Esophagus squamous epithelium (tissue), 5 donors: ENCODE measurements around the gene RNASE7. TPM values are rescaled to one million over a fixed set of nuclear protein-coding genes. Genes with fewer than 3 reads are reported as not detected.

Experiments used
- DNase-seq: peaks from one replicate; lab custom pipeline; 2025; lab: John Stamatoyannopoulos, UW
- H3K27ac ChIP-seq, 4 donors: fragments of 200-600 bp; sonication (generic); one replicate each; pipeline ENCODE4 v1.5.1; 2016 to 2019; ENCODE audit warnings: mild to moderate bottlenecking in 1 of 4
- H3K27me3 ChIP-seq, 4 donors: fragments of 200-600 bp; sonication (generic); 1 replicate in 3 of 4; 2 replicates in 1 of 4; pipeline versions ENCODE4 v1.5.1 to v1.6.0; 2017 to 2021; ENCODE audit warnings: antibody characterized with exemption in 1 of 4
- H3K36me3 ChIP-seq, 3 donors: fragments of 200-600 bp; sonication (generic); one replicate each; pipeline ENCODE4 v1.5.1; 2016 to 2019
- H3K4me1 ChIP-seq, 3 donors: fragments of 200-600 bp; sonication (generic); one replicate each; pipeline ENCODE4 v1.5.1; 2017 to 2019
- H3K4me3 ChIP-seq, 4 donors: fragments of 200-600 bp; sonication (generic); 1 replicate in 3 of 4; 2 replicates in 1 of 4; pipeline ENCODE4 v1.5.1; 2016 to 2019; ENCODE audit warnings: mild to moderate bottlenecking in 2 of 4, moderate library complexity in 1 of 4
- H3K9me3 ChIP-seq, 3 donors: fragments of 200-600 bp; sonication (generic); one replicate each; pipeline ENCODE4 v1.5.1; 2016 to 2019
- POLR2A ChIP-seq, 4 donors: fragments of 450-650 bp; IDR thresholded peaks; one replicate each; pipeline ENCODE4 v1.6.1; 2017; ENCODE audit warnings: antibody characterized with exemption in 4 of 4, mild to moderate bottlenecking in 4 of 4, moderate library complexity in 3 of 4
- WGBS, 2 donors: methylation state at CpG; one replicate each; pipeline ENCODE4 v1.1.5; 2018; 5-methylcytosine and 5-hydroxymethylcytosine counted together
- intact Hi-C: fragments of 100-400 bp; cut with DNase I; formaldehyde crosslinking; loops from one replicate; pipeline ENCODE4 v1.15.0; 2022
- total RNA-seq, 4 donors: library from RNA; depleted of rRNA; stranded (reverse); fragments of >200 nt; gene quantifications; one replicate each; pipeline ENCODE4 v1.1.0, GENCODE V29; 2016
- TF ChIP-seq, protein P1 (sequence below), 6 experiments: fragments of 450-650 bp in 4 of 6; fragments of 200-600 bp in 2 of 6; sonication (generic) in 2 of 6; IDR thresholded peaks; one replicate each; pipeline ENCODE4 v1.5.1; 2016 to 2019; ENCODE audit warnings: antibody characterized with exemption in 6 of 6, mild to moderate bottlenecking in 4 of 6, moderate library complexity in 4 of 6
- donor health status: DM: yes; HTN: yes; CAD: no.

The RNASE7 gene, protein sequence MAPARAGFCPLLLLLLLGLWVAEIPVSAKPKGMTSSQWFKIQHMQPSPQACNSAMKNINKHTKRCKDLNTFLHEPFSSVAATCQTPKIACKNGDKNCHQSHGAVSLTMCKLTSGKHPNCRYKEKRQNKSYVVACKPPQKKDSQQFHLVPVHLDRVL
- total RNA-seq: 10 to 100 TPM in 1 of 4 donors, 1 to 10 TPM in 1, under 1 TPM in 1, not detected in 1; 0.97 to 13.3 (median 1.1) TPM

DNA sequence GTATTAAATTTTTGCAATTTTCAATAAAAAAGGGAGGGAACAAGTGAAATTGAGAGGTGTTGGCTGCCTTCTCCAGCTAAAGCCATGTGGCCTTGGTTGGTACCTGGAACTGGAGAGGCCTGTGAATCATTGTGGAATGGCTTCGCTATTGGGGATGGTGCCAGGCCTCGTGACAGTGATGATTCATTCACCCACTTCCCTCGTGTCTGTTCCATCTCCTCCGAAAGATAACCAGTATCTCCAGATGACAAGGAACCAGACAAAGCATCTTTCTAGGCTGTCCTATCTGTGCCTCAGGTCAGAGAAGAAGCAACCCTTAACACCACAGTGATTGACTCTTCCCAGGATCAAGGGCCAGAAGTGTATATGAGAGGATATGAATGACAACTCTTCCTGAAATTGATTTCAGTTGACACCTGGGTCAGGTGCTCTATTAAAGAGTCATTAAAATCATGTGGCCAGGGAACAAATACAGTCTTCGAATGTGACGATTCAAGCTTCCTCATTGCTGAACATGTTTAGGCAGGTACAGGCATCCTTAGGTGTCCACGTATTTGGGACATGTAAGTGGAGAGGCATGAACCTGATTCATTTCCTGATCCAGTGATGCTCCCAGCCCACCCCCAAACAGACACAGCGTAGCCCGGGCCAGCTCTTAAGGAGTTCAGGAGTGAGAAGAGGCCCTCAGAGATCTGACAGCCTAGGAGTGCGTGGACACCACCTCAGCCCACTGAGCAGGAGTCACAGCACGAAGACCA is at the start of gene RNASE7:
Gene RNASE7, plus strand, starts transcription at position 687 of the 758 bp plus-strand sequence. CDS start 631 bp downstream, outside the sequence.
- Histone ChIP-seq H3K36me3 (no peaks in the 10 kb centered on the region), H3K27me3 (no peaks in the 10 kb centered on the region), H3K9me3 (no peaks in the 10 kb centered on the region), H3K4me1 (peaks cover 27 to 74% (median 36%) of the 10 kb centered on the region in 3 donors), H3K27ac (peak within 1 kb of the TSS in 2 of 4 donors; percentile 49 to 68), H3K4me3 (no peak within 1 kb of the TSS)
- 35 to 45% methylated on average over 9 to 10 of the region's 11 CpGs for WGBS, 2 donors
- no peak for TF ChIP-seq POLR2A (IDR thresholded peaks at IDR 0.05)
- TF ChIP-seq, protein P1, sequence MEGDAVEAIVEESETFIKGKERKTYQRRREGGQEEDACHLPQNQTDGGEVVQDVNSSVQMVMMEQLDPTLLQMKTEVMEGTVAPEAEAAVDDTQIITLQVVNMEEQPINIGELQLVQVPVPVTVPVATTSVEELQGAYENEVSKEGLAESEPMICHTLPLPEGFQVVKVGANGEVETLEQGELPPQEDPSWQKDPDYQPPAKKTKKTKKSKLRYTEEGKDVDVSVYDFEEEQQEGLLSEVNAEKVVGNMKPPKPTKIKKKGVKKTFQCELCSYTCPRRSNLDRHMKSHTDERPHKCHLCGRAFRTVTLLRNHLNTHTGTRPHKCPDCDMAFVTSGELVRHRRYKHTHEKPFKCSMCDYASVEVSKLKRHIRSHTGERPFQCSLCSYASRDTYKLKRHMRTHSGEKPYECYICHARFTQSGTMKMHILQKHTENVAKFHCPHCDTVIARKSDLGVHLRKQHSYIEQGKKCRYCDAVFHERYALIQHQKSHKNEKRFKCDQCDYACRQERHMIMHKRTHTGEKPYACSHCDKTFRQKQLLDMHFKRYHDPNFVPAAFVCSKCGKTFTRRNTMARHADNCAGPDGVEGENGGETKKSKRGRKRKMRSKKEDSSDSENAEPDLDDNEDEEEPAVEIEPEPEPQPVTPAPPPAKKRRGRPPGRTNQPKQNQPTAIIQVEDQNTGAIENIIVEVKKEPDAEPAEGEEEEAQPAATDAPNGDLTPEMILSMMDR (IDR thresholded peaks at IDR 0.05): no peak
- no peak for DNase-seq
- intact Hi-C loops: no loop called here

DNA sequence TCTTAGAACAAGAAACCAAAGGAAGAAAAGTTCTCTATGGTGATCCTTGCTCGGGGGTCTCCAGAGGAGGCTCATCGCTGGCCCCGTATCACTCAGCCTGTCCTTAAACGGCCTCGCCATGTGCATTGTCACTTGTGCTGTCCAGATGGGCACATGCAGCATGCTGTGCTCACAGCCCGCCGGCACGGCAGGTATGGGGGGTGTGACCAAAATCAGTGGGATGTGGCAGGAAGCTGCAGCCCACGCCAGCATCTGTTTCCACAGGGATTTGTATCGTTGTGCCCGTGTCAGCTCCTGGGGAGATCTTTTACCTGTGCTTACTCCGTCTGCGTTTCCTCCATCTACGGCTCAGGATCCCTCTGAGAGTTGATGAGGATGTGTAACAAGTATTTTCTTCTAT is 45.6 kb upstream of the RNASE7 start:
- WGBS, 2 donors: 79% methylated on average over 9 of the region's 14 CpGs; no CpG with 5 or more reads in 1 of the 2 donors
- DNase-seq: no peak
- peaks cover 9 to 69% (median 18%) of the 10 kb centered on the region in 3 donors for H3K4me1 ChIP-seq
- no peak overlapping the region for H3K4me3 ChIP-seq
- intact Hi-C loops: no loop called here
- no peaks in the 10 kb centered on the region for H3K27me3 ChIP-seq
- H3K27ac ChIP-seq: peak overlapping the region in 3 of 4 donors; percentile 22 to 89 (median 83)
- H3K9me3 ChIP-seq: no peaks in the 10 kb centered on the region
- H3K36me3 ChIP-seq: peaks cover 8 to 60% (median 50%) of the 10 kb centered on the region in 3 donors
- TF ChIP-seq POLR2A (IDR thresholded peaks at IDR 0.05): no peak
- TF ChIP-seq, protein P1 (IDR thresholded peaks at IDR 0.05): no peak

DNA sequence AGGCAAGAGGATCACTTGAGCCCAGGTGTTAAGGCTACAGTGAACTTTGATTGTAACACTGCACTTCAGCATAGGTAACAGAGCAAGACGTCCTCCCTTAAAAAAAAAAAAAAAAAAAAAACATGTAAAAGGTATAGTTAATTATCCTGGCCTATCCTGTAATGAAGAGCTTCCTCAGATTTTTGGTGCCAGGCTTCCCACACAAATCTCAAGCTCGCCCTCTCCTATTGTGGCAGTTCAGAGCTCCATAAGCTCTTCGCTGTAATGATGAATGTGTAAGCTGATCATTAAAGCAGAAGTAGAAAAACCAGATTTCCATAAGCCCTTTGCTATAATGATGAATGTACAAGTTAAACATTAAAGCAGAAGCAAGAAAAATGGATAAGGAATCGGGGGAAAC is 45.0 kb upstream of the RNASE7 start:
- Histone ChIP-seq H3K9me3 (no peaks in the 10 kb centered on the region), H3K27me3 (no peaks in the 10 kb centered on the region), H3K36me3 (peaks cover 8 to 54% (median 47%) of the 10 kb centered on the region in 3 donors), H3K4me3 (peak overlapping the region in 1 of 4 donors; percentile 32), H3K4me1 (peaks cover 9 to 64% (median 14%) of the 10 kb centered on the region in 3 donors), H3K27ac (peak overlapping the region in 3 of 4 donors; percentile 71 to 89 (median 83))
- DNase-seq: no peak
- WGBS, 2 donors: 37 to 47% methylated on average over 4 of the region's 4 CpGs
- intact Hi-C loops: no loop called here
- TF ChIP-seq POLR2A (IDR thresholded peaks at IDR 0.05): no peak
- TF ChIP-seq, protein P1 (IDR thresholded peaks at IDR 0.05): no peak

DNA sequence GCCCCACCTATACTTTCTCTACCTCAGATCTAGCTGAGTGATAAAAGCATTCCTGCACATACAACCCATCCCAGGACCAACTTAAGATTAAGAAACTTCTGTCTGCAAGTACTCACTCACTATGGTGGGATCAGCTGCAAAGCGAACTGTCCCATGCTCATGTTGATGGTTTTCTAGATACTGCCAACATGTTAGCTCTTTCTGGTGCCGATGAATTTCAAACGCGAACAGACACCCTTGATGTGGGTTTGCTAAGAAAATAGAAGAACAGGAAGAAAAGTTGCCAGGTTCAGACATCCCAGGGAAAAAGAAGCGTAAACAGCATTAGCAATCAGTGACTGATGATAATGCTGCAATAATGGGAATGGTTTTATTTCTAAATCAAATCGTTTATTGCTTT is 44.6 kb upstream of the RNASE7 start:
- peak overlapping the region in 3 of 4 donors; percentile 71 to 89 (median 83) for H3K27ac ChIP-seq
- DNase-seq: no peak
- H3K4me3 ChIP-seq: peak overlapping the region in 1 of 4 donors; percentile 32
- TF ChIP-seq POLR2A (IDR thresholded peaks at IDR 0.05): no peak
- TF ChIP-seq, protein P1 (IDR thresholded peaks at IDR 0.05): no peak
- H3K4me1 ChIP-seq: peaks cover 9 to 62% (median 14%) of the 10 kb centered on the region in 3 donors
- intact Hi-C loops: no loop called here
- no peaks in the 10 kb centered on the region for H3K9me3 ChIP-seq
- 57 to 61% methylated on average over 6 of the region's 6 CpGs for WGBS, 2 donors
- H3K27me3 ChIP-seq: no peaks in the 10 kb centered on the region
- H3K36me3 ChIP-seq: peaks cover 8 to 50% (median 42%) of the 10 kb centered on the region in 3 donors

DNA sequence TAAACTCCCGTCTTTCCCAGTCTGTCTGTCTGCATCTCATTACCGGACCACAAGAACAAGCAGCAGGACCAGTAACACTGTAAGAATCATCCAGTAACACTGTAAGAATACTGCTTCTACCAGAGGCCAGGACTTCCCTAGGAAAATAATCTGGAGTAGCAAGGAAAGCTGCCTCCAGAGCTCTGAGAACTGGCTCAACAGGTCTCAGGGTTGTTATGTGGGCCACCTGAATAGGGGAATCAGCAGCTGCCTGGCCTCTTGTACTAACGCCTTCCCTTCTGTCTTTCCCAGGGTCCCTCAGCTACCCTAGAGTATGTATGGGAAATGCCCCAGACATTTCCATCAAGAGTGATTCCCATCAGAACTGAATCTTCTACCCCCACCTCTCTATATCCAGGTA is 44.0 kb upstream of the RNASE7 start:
- H3K27me3 ChIP-seq: no peaks in the 10 kb centered on the region
- TF ChIP-seq POLR2A (IDR thresholded peaks at IDR 0.05): no peak
- TF ChIP-seq, protein P1 (IDR thresholded peaks at IDR 0.05): no peak
- DNase-seq: no peak
- peaks cover 8 to 44% (median 36%) of the 10 kb centered on the region in 3 donors for H3K36me3 ChIP-seq
- H3K27ac ChIP-seq: peak overlapping the region; percentile 71 to 89 (median 82)
- peak overlapping the region in 3 of 4 donors; percentile 4 to 32 (median 24) for H3K4me3 ChIP-seq
- 38 to 67% methylated on average over 3 of the region's 3 CpGs for WGBS, 2 donors
- intact Hi-C loops: no loop called here
- H3K9me3 ChIP-seq: no peaks in the 10 kb centered on the region
- peaks cover 9 to 62% (median 14%) of the 10 kb centered on the region in 3 donors for H3K4me1 ChIP-seq
